HG02973 (cell line): ENCODE measurements around the gene ZNF358.
A peak's percentile ranks its signal among the peaks of the same experiment; 100 is the strongest.

ENCODE experiments used
- ATAC-seq: cut with Tn5 transposase; IDR thresholded peaks from one replicate; pipeline ENCODE4 v1.9.1; 2021; ENCODE audit warnings: moderate library complexity; ENCODE audit not compliant: unreplicated experiment

Gene ZNF358

DNA sequence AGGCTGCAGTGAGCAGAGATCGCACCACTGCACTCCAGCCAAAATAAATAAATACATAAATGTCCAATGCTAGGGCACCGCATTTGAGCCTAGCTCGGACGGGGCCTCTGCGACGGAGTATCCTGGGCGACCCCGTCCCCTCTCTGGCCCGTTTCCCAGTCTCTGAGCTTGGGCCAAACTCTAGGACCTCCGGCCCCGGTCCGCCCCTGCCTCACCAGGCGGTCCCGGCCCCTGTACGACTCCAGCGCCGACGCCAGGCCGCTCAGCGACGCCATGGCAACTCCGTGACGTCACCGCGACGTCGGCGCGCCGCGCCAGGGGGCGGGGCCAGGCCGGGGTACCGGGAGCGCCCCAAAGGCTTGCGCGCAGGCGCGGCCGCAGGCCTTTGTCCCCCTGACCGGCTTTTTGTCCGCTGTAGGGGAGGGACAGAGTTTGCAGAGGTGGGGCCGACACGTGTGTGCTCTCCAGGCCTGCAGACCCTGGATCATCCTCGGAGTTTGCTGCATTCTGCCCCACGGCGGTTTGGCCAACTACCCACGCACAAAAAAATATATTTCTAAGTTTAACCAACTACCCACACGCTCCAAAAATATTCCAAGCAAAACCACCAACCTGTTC is 27.1 kb upstream of the ZNF358 start, which contains the start of gene PEX11G:
PEX11G (minus strand) TSS at position 300 of the 618 bp plus-strand sequence; CDS start at position 275, 25 bp downstream.
- ATAC-seq = peak; percentile 62

GRCh38 chr19:7489609-7490044 is 26.3 kb upstream of the ZNF358 start:
- ATAC-seq = no peak

DNA sequence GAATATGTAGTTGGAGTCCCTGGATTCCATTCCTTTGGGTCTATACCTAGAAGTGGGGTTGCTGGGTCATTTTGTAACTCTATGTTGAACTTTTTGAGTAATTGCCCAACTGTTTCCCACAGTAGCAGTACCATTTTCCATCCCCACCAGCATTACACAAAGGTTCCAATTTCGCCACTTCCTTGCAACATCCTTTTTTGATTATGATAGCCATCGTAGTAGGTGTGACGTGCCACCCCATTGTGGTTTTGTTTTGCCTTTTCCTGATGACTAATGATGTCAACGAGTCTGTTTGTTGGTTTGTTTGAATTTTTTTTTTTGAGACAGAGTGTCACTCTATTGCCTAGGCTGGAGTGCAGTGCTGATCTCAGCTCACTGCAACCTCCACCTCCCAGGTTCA is 23.8 kb upstream of the ZNF358 start:
- no peak for ATAC-seq

DNA sequence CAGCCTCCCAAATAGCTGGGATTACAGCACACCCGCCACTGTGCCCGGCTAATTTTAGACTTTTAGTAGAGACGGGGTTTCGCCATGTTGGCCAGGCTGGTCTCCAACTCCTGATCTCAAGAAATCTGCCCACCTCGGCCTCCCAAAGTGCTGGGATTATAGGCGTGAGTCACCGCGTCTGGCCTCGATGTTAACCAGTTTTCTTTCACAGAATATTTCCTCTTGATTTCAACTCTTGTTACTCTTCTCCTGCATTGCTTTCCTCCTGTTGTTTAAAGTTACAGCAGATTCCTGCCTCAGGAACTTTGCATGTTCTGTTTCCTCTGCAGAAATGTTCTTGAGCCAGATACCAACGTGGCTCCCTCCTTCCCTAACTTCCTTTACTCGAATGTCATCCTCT is 23.3 kb upstream of the ZNF358 start:
- ATAC-seq = no peak

GRCh38 chr19:7494416-7495098 is 21.3 kb upstream of the ZNF358 start:
- no peak for ATAC-seq

GRCh38 chr19:7497292-7497691 is 18.6 kb upstream of the ZNF358 start:
- no peak for ATAC-seq

- no peak for ATAC-seq
Observed at GRCh38 chr19:7500811-7501450, 15.0 kb upstream of the ZNF358 start.

GRCh38 chr19:7502552-7502951 is 13.4 kb upstream of the ZNF358 start:
- no peak for ATAC-seq

- ATAC-seq = no peak
Observed at GRCh38 chr19:7504684-7505083, 11.2 kb upstream of the ZNF358 start.

DNA sequence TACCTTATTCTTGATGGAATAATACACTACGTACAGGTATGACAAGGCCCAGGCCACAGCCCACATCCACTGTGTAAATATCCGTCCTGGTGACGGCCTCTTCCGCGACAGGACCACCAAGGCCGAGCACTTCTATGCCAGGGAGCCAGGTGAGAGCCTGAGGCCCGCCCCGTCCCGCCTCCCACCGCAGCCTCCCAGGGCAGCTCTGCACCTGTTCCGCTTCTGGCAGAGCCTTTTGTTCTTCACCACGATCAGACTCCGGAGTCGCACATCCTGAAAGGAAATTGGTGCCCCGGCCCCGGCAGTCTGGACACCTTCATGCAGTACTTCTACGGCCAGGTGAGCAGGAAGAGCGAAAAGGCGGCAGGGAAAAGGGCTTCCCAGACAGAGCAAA is 10.6 kb upstream of the ZNF358 start:
- ATAC-seq = no peak

GRCh38 chr19:7505682-7506384 is 10.1 kb upstream of the ZNF358 start:
- ATAC-seq = no peak

DNA sequence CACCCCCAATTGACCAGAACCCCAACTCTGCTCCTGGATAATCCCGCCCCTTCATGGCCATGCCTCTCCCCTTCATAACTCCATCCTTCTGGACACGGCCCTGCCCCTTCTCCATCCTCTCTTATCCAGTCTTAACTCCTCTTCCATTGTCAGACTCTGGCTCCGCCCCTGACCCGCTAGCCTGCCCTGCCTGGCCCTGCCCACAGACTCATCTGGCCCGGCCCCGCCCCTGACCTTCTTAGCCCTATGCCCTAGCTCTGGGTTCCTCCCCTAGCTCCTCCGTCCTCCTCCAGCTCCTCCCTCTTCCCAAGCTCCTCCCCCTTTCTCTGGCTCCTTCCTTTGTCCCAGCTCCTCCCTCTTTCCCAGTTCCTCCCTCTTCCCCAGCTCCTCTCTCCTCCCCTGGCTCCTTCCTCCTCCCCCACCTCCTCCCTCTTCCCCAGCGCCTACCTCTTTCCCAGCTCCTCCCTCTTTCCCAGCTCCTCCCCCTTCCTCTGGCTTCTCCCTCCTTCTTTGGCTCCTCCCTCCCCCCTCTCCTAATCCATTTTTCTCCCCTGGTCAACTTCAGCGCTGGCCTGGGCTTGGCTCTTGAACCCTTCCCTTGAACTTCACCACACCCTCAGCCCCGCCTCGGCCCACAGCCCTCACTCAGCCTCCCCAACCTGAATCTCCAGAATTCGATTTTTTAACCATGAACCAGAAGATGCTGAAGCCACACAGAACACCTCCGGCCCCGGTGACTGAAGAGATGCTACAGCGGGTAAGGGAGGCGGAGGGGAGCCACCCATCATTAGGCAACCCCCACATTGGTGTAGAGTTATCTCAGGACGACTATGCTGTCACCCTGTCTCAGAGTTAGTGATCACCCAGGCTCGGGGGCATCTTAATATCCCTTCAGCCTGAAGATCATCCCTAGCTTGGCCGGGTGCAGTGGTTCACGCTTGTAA is 9.2 kb upstream of the ZNF358 start:
- no peak for ATAC-seq

GRCh38 chr19:7507884-7508283 is 8.0 kb upstream of the ZNF358 start:
- no peak for ATAC-seq

GRCh38 chr19:7509625-7510024 is 6.3 kb upstream of the ZNF358 start:
- no peak for ATAC-seq

- ATAC-seq = no peak
Observed at GRCh38 chr19:7512400-7512851, 3.5 kb upstream of the ZNF358 start.

- no peak for ATAC-seq
Observed at GRCh38 chr19:7513809-7514642, 1.9 kb upstream of the ZNF358 start.

DNA sequence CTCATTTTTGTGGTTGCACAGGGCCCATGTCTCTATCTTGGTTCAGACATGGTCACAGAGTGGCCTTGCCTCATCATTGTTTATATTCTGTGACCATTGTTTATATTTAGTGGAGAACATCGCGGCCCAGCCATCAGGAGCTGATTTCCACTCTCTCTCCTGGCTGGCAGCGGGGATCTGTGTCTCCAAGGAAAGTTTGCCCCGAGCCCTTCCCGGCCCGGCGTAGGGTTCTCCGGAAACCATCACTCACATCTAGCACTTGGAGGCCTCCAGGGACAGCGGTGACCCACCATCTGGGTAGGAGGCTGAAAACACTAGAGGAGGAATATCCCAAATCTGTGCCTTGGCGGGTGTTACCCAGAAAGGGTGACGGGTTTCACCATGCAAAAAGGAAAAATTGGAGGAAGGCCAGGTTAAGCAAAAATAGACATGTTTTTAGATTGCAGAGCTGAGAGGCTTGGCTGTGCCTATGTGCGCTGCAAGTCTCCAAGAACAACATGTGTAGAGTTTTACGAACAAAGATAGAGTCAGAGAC is 726 bp upstream of the ZNF358 start:
- no peak for ATAC-seq

- ATAC-seq = no peak
Observed at GRCh38 chr19:7516333-7516732, 430 bp downstream of the ZNF358 start.

DNA sequence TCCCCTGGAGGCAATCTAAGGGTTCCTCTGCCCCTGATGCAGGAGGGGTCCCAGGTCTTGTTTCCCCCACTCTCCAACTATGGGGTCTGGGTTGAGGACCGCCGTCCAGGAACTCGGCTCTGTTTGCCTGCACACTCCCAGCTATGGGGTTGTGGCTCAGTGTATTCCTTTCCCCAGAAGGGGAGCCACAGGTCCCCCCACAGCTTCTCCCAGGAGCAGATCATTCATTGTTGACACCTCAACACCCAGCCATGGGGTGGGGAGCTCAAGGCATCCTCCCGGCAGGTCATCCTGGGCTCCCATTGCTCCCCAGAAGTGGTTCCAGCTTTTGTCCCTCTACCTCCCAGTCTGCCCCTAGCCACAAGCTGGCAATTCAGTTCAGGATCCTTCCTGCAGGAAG is 975 bp downstream of the ZNF358 start:
- ATAC-seq = no peak
